HepG2 (cell line): Measurements from ENCODE around the gene TGIF1. TPM values are rescaled to one million over a fixed set of nuclear protein-coding genes. Genes with fewer than 3 reads are reported as not detected.

Experiments used
- AGO2 ChIP-seq: fragments of 200-400 bp; formaldehyde crosslinking; optimal IDR thresholded peaks from 2 replicates; pipeline ENCODE3; 2017; ENCODE audit warnings: mild to moderate bottlenecking, low read depth, low read length, moderate library complexity
- IRX3 ChIP-seq: sonication (generic); formaldehyde crosslinking; IDR thresholded peaks from 2 replicates; pipeline ENCODE4 v1.8.1; 2023; ENCODE audit warnings: mild to moderate bottlenecking, low read depth, missing genetic modification reagents, borderline replicate concordance
- NAIF1 ChIP-seq: sonication (generic); formaldehyde crosslinking; IDR thresholded peaks from 2 replicates; pipeline ENCODE4 v1.5.0; 2020; ENCODE audit warnings: mild to moderate bottlenecking, missing genetic modification reagents, borderline replicate concordance
- NR2F6 ChIP-seq, 2 experiments: IDR thresholded peaks; 2 replicates each; pipeline ENCODE4 v1.6.1; 2016; ENCODE audit warnings: antibody characterized with exemption in 1 of 2, mild to moderate bottlenecking in 1 of 2
- SALL1 ChIP-seq: sonication (generic); formaldehyde crosslinking; IDR thresholded peaks from 2 replicates; pipeline ENCODE4 v1.8.0; 2022; ENCODE audit warnings: mild to moderate bottlenecking, missing genetic modification reagents
- SNAPC2 ChIP-seq: sonication (generic); formaldehyde crosslinking; IDR thresholded peaks from 2 replicates; pipeline ENCODE4 v1.8.1; 2022; ENCODE audit warnings: mild to moderate bottlenecking, missing genetic modification reagents
- SRY ChIP-seq: sonication (generic); formaldehyde crosslinking; IDR thresholded peaks from 2 replicates; pipeline ENCODE4 v1.8.0; 2022; ENCODE audit warnings: mild to moderate bottlenecking, missing genetic modification reagents
- TBX2 ChIP-seq: sonication (generic); formaldehyde crosslinking; IDR thresholded peaks from 2 replicates; pipeline ENCODE4 v1.5.0; 2020; ENCODE audit warnings: missing genetic modification reagents, mild to moderate bottlenecking, borderline replicate concordance
- ZBTB38 ChIP-seq: sonication (generic); formaldehyde crosslinking; IDR thresholded peaks from 2 replicates; pipeline ENCODE4 v1.5.1; 2020; ENCODE audit warnings: mild to moderate bottlenecking, missing genetic modification reagents
- ZNF382 ChIP-seq: sonication (generic); formaldehyde crosslinking; IDR thresholded peaks from 2 replicates; pipeline ENCODE4 v1.5.0; 2020; ENCODE audit warnings: missing genetic modification reagents, mild to moderate bottlenecking, borderline replicate concordance
- ZNF430 ChIP-seq: sonication (generic); formaldehyde crosslinking; IDR thresholded peaks from 2 replicates; pipeline ENCODE4 v1.9.0; 2021; ENCODE audit warnings: mild to moderate bottlenecking, missing genetic modification reagents
- ZNF589 ChIP-seq: sonication (generic); formaldehyde crosslinking; conservative IDR thresholded peaks from 2 replicates; pipeline ENCODE4 v1.8.0; 2022; ENCODE audit warnings: mild to moderate bottlenecking, moderate library complexity, missing genetic modification reagents
- ZNF7 ChIP-seq: IDR thresholded peaks from 2 replicates; pipeline ENCODE4 v1.6.1; 2016; ENCODE audit warnings: missing biosample characterization, missing genetic modification reagents
- ZNF766 ChIP-seq: sonication (generic); formaldehyde crosslinking; IDR thresholded peaks from 2 replicates; pipeline ENCODE4 v1.5.0; 2020; ENCODE audit warnings: missing genetic modification reagents, borderline replicate concordance
- ZNF790 ChIP-seq: sonication (generic); formaldehyde crosslinking; IDR thresholded peaks from 2 replicates; pipeline ENCODE4 v1.8.0; 2022; ENCODE audit warnings: missing genetic modification reagents, mild to moderate bottlenecking, borderline replicate concordance
- ZZZ3 ChIP-seq: sonication (generic); formaldehyde crosslinking; IDR thresholded peaks from 2 replicates; pipeline ENCODE4 v1.4.0; 2020; ENCODE audit warnings: missing genetic modification reagents, mild to moderate bottlenecking, borderline replicate concordance
- polyA plus RNA-seq, 8 experiments: library from polyadenylated mRNA; depleted of rRNA in 3 of 8; stranded (reverse) in 7 of 8; unstranded in 1 of 8; fragments of >200 nt; fragmentation: Illumina TruSeq in 4 of 8; extraction: Trizol in 4 of 8; gene quantifications; 2 replicates each; pipeline versions ENCODE4 v1.2.1 to v1.2.3, GENCODE V29; 2011 to 2016; ENCODE audit warnings: low read depth in 4 of 8, missing spikeins in 1 of 8, mixed read lengths in 1 of 8; ENCODE audit not compliant: insufficient read depth in 1 of 8
- total RNA-seq, 5 experiments: library from RNA; depleted of rRNA; stranded (reverse); fragments of >200 nt; fragmentation: Illumina TruSeq; extraction: Trizol; gene quantifications; 2 replicates each; pipeline ENCODE4 v1.2.3, GENCODE V29; 2016; ENCODE audit warnings: low read depth in 1 of 5
- TF ChIP-seq, protein P1 (sequence below): sonication (generic); formaldehyde crosslinking; IDR thresholded peaks from 2 replicates; pipeline ENCODE4 v1.8.1; 2023; ENCODE audit warnings: mild to moderate bottlenecking, moderate library complexity, missing genetic modification reagents
- TF ChIP-seq, protein P2 (sequence below): sonication (generic); formaldehyde crosslinking; IDR thresholded peaks from 2 replicates; pipeline ENCODE4 v1.8.0; 2022; ENCODE audit warnings: mild to moderate bottlenecking, missing genetic modification reagents; ENCODE audit not compliant: insufficient replicate concordance
- TF ChIP-seq, protein P3 (sequence below): sonication (generic); formaldehyde crosslinking; IDR thresholded peaks from 2 replicates; pipeline ENCODE4 v1.4.0; 2020; ENCODE audit warnings: mild to moderate bottlenecking, low read depth, missing genetic modification reagents
- TF ChIP-seq, protein P4 (sequence below): sonication (generic); formaldehyde crosslinking; conservative IDR thresholded peaks from 2 replicates; pipeline ENCODE4 v1.4.0; 2020; ENCODE audit warnings: missing genetic modification reagents
- TF ChIP-seq, protein P5 (sequence below): sonication (generic); formaldehyde crosslinking; IDR thresholded peaks from 2 replicates; pipeline ENCODE4 v1.4.0; 2020; ENCODE audit warnings: missing genetic modification reagents

TGIF1 gene
- total and polyA plus RNA-seq, 2 of the 13 experiments (the other 11 are each of a cell fraction or from before 2014, with no cell fraction given) = 50.0 to 76.1 TPM

DNA sequence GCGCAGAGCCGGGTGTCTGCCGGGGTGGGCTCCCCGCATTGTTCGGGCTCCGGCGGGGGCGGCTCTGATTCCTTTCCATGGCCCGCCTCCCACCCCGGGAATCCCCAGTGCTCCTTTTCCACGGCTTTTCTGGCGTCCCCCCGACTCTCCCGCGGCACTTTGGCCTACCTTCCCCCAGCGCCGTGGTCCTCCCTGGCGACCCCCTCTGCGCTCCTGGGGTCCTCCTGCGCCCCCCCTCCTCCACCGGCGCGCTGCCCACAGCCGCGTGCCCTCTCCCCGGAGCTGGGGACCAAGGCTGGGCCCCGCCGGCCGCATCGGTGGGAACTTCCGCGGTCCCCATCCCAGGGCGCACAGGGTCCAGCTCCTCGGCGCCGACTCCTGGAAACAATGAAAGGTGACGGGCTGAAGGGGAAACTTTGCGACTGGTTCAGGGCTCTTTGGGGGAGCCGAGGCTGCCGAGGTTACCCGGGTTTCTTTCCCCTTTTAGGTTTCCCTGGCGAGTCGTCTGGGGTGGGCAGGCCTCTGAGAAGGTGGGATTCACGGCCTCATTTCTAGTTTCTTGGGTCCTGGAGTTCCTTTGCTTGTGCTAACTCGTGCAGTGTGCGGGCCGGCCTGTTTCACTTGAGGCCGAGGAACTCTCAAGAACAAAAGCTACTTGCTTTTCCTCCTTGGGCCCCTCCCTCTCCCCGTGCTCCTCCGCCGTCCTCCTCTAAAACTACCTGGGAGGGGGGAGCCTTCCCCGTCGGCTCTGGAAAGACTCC is 2.2 kb downstream of the TGIF1 start (continued):
- TF ChIP-seq ZNF766 (0 out of 2 replicates have a peak, but pooled peaks have one; percentile 26), TBX2 (CRISPR knock-in tag) (no peak), SALL1 (CRISPR knock-in tag) (peak; percentile 25; the same call in 1 of the 2 replicates), NR2F6 (IDR thresholded peaks at IDR 0.05) (no peak), NR2F6 (CRISPR knock-in tag; IDR thresholded peaks at IDR 0.05) (no peak), ZNF589 (CRISPR knock-in tag) (no peak), NAIF1 (CRISPR knock-in tag) (0 out of 2 replicates have a peak, but pooled peaks have one; percentile 28), ZNF430 (CRISPR knock-in tag) (0 out of 2 replicates have a peak, but pooled peaks have one; percentile 34), ZNF382 (CRISPR knock-in tag) (no peak), SNAPC2 (CRISPR knock-in tag) (no peak), ZBTB38 (CRISPR knock-in tag) (no peak), SRY (0 out of 2 replicates have a peak, but pooled peaks have one; percentile 72), ZNF7 (no peak), ZZZ3 (CRISPR knock-in tag) (no peak), IRX3 (CRISPR knock-in tag) (no peak), ZNF790 (CRISPR knock-in tag) (no peak; the same call in 1 of the 2 replicates), AGO2 (peak; percentile 98)
- TF ChIP-seq, protein P1, sequence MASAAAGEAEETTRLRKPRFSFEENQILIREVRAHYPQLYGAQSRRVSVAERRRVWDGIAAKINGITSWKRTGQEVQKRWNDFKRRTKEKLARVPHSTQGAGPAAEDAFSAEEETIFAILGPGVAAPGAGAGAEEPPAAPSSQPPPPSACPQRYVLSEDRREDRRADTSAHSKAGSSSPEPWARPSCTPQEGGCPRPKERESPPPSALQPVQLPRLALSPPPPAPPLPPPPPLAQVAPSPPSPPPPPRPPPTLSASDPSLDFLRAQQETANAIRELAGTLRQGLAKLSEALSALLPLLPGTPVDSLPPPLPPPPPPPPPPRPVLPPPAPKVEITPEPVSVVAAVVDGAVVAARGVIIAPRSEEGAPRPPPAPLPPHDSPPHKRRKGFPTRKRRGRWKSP (CRISPR knock-in tag) = peak; percentile 37; the same call in 1 of the 2 replicates
- TF ChIP-seq, protein P2, sequence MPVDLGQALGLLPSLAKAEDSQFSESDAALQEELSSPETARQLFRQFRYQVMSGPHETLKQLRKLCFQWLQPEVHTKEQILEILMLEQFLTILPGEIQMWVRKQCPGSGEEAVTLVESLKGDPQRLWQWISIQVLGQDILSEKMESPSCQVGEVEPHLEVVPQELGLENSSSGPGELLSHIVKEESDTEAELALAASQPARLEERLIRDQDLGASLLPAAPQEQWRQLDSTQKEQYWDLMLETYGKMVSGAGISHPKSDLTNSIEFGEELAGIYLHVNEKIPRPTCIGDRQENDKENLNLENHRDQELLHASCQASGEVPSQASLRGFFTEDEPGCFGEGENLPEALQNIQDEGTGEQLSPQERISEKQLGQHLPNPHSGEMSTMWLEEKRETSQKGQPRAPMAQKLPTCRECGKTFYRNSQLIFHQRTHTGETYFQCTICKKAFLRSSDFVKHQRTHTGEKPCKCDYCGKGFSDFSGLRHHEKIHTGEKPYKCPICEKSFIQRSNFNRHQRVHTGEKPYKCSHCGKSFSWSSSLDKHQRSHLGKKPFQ (CRISPR knock-in tag) = no peak
- TF ChIP-seq, protein P3, sequence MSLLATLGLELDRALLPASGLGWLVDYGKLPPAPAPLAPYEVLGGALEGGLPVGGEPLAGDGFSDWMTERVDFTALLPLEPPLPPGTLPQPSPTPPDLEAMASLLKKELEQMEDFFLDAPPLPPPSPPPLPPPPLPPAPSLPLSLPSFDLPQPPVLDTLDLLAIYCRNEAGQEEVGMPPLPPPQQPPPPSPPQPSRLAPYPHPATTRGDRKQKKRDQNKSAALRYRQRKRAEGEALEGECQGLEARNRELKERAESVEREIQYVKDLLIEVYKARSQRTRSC = no peak
- TF ChIP-seq, protein P4, sequence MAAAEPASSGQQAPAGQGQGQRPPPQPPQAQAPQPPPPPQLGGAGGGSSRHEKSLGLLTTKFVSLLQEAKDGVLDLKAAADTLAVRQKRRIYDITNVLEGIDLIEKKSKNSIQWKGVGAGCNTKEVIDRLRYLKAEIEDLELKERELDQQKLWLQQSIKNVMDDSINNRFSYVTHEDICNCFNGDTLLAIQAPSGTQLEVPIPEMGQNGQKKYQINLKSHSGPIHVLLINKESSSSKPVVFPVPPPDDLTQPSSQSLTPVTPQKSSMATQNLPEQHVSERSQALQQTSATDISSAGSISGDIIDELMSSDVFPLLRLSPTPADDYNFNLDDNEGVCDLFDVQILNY (CRISPR knock-in tag) = no peak
- TF ChIP-seq, protein P5, sequence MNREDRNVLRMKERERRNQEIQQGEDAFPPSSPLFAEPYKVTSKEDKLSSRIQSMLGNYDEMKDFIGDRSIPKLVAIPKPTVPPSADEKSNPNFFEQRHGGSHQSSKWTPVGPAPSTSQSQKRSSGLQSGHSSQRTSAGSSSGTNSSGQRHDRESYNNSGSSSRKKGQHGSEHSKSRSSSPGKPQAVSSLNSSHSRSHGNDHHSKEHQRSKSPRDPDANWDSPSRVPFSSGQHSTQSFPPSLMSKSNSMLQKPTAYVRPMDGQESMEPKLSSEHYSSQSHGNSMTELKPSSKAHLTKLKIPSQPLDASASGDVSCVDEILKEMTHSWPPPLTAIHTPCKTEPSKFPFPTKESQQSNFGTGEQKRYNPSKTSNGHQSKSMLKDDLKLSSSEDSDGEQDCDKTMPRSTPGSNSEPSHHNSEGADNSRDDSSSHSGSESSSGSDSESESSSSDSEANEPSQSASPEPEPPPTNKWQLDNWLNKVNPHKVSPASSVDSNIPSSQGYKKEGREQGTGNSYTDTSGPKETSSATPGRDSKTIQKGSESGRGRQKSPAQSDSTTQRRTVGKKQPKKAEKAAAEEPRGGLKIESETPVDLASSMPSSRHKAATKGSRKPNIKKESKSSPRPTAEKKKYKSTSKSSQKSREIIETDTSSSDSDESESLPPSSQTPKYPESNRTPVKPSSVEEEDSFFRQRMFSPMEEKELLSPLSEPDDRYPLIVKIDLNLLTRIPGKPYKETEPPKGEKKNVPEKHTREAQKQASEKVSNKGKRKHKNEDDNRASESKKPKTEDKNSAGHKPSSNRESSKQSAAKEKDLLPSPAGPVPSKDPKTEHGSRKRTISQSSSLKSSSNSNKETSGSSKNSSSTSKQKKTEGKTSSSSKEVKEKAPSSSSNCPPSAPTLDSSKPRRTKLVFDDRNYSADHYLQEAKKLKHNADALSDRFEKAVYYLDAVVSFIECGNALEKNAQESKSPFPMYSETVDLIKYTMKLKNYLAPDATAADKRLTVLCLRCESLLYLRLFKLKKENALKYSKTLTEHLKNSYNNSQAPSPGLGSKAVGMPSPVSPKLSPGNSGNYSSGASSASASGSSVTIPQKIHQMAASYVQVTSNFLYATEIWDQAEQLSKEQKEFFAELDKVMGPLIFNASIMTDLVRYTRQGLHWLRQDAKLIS (CRISPR knock-in tag) = peak; percentile 14; the same call in 1 of the 2 replicates
